K562 (cell line): Measurements from ENCODE around the gene AFF3. TPM values are rescaled to one million over a fixed set of nuclear protein-coding genes. Genes with fewer than 3 reads are reported as not detected.

Source experiments
- ATAC-seq: fragments of 200-7000 bp; cut with Tn5 transposase; 3 replicates; pipeline ENCODE4 v1.9.1; 2020; ENCODE audit warnings: moderate library complexity
- BruUV-seq: library from RNA; stranded (reverse); fragments of 400-500 nt; replicated peaks from 2 replicates; lab custom pipeline; 2021; lab: Mats Ljungman, UMichigan
- CTCF ChIA-PET: fragments of 300-600 bp; formaldehyde crosslinking; extraction: SDS; loops from one replicate; lab custom pipeline; 2021; ENCODE audit warnings: low intra/inter-chr PET ratio; lab: Yijun Ruan, JAX
- POLR2A ChIA-PET: fragments of 300-600, 350-650 bp; sonication (Branson Sonifier 250); formaldehyde crosslinking; extraction: SDS; loops from one replicate; lab custom pipeline; 2021; ENCODE audit warnings: antibody characterized with exemption, inconsistent platforms; lab: Yijun Ruan, JAX
- DNase-seq, 4 experiments: peaks; one replicate each; pipeline versions ENCODE4 v3.0.0 to v3.0.0-alpha.2; 2011 to 2018; ENCODE audit warnings: low spot score in 3 of 4, mixed read lengths in 3 of 4; ENCODE audit errors: extremely low read depth in 1 of 4
- FAIRE-seq: peaks from 2 replicates; lab custom pipeline; 2011; peaks lifted over from hg19 to GRCh38; lab: Jason Lieb, UNC
- H2AFZ ChIP-seq: 2 replicates; pipeline ENCODE4 v1.6.0; 2011; ENCODE audit warnings: low read depth, low read length, control low read depth, inconsistent platforms
- H3K27ac ChIP-seq: fragments of 200-600 bp; 3 replicates; pipeline ENCODE4 v1.8.0; 2011; ENCODE audit warnings: low read depth, mild to moderate bottlenecking, control low read depth, inconsistent platforms, low read length, moderate library complexity, mixed read lengths; ENCODE audit errors: extremely low read depth
- H3K27me3 ChIP-seq, 2 experiments: fragments of 300-600 bp in 1 of 2; 2 replicates in 1 of 2; 3 replicates in 1 of 2; pipeline versions ENCODE4 v1.6.0 to v1.8.0; 2011; ENCODE audit warnings: inconsistent platforms in 2 of 2, low read length in 2 of 2, mild to moderate bottlenecking in 1 of 2, mixed read lengths in 1 of 2, moderate library complexity in 1 of 2; ENCODE audit not compliant: control insufficient read depth in 2 of 2, insufficient read depth in 2 of 2
- H3K36me3 ChIP-seq: fragments of 300-600 bp; 3 replicates; pipeline ENCODE4 v1.8.0; 2011; ENCODE audit warnings: mild to moderate bottlenecking, low read length, inconsistent platforms; ENCODE audit not compliant: control insufficient read depth, insufficient read depth
- H3K4me1 ChIP-seq, 2 experiments: fragments of 200-600 bp in 1 of 2; replicated peaks in 1 of 2; 2 replicates in 1 of 2; 3 replicates in 1 of 2; pipeline versions ENCODE4 v1.5.1 to v1.8.0; 2011; ENCODE audit warnings: inconsistent platforms in 2 of 2, low read length in 2 of 2, mild to moderate bottlenecking in 1 of 2, mixed read lengths in 1 of 2, moderate library complexity in 1 of 2; ENCODE audit not compliant: control insufficient read depth in 2 of 2, insufficient read depth in 2 of 2
- H3K4me2 ChIP-seq: 2 replicates; pipeline ENCODE4 v1.6.1; 2011; ENCODE audit warnings: low read length, control low read depth, inconsistent platforms, mixed read lengths; ENCODE audit not compliant: insufficient read depth
- H3K4me3 ChIP-seq: fragments of 200-600 bp; sonication (generic), shearing (Covaris generic); 2 replicates; pipeline ENCODE4 v1.5.1; 2016; ENCODE audit warnings: control low read depth, inconsistent platforms
- H3K79me2 ChIP-seq: fragments of 200-600 bp; 3 replicates; pipeline ENCODE4 v1.8.0; 2011; ENCODE audit warnings: low read length, inconsistent platforms; ENCODE audit not compliant: control insufficient read depth, insufficient read depth
- H3K9ac ChIP-seq, 2 experiments: 2 replicates each; pipeline versions ENCODE4 v1.6.0 to v1.6.1; 2011; ENCODE audit warnings: low read depth in 2 of 2, low read length in 2 of 2, control low read depth in 1 of 2, inconsistent platforms in 1 of 2, mild to moderate bottlenecking in 1 of 2, mixed read lengths in 1 of 2; ENCODE audit not compliant: insufficient read depth in 1 of 2
- H3K9me1 ChIP-seq: one replicate; pipeline ENCODE4 v1.6.0; 2011; ENCODE audit warnings: inconsistent platforms, mild to moderate bottlenecking, low read length, moderate library complexity; ENCODE audit not compliant: control insufficient read depth, insufficient read depth
- H3K9me3 ChIP-seq: replicated peaks from 2 replicates; pipeline ENCODE4 v1.5.1; 2011; ENCODE audit warnings: low read depth, low read length, inconsistent platforms; ENCODE audit not compliant: control insufficient read depth, insufficient read depth
- H4K20me1 ChIP-seq: replicated peaks from 2 replicates; pipeline ENCODE4 v1.6.1; 2011; ENCODE audit warnings: low read length, inconsistent platforms, mixed read lengths; ENCODE audit not compliant: control insufficient read depth, insufficient read depth
- EWSR1 ChIP-seq: fragments of 450-650 bp; IDR thresholded peaks from 2 replicates; pipeline ENCODE4 v1.6.1; 2018; ENCODE audit warnings: borderline replicate concordance, mild to moderate bottlenecking, low read depth, moderate library complexity; ENCODE audit not compliant: partially characterized antibody
- GATAD2B ChIP-seq: fragments of 450-650 bp; IDR thresholded peaks from 2 replicates; pipeline ENCODE4 v1.6.1; 2017; ENCODE audit warnings: mild to moderate bottlenecking, borderline replicate concordance
- HMBOX1 ChIP-seq: sonication (generic); IDR thresholded peaks from 2 replicates; pipeline ENCODE4 v1.6.1; 2016
- NFE2 ChIP-seq: IDR thresholded peaks from 2 replicates; pipeline ENCODE4 v1.6.1; 2014; ENCODE audit warnings: antibody characterized with exemption, low read depth
- SMARCB1 ChIP-seq: IDR thresholded peaks from 2 replicates; pipeline ENCODE4 v1.6.1; 2011; ENCODE audit warnings: improper control_type of control experiment, low read depth; ENCODE audit not compliant: insufficient read length
- SRSF9 ChIP-seq: fragments of 200-400 bp; formaldehyde crosslinking; IDR thresholded peaks from 2 replicates; pipeline ENCODE4 v1.6.1; 2017; ENCODE audit warnings: low read depth, low read length, borderline replicate concordance
- TEAD1 ChIP-seq, 2 experiments: fragments of 450-650 bp in 1 of 2; sonication (generic) in 1 of 2; formaldehyde crosslinking; IDR thresholded peaks; 2 replicates each; pipeline versions ENCODE4 v1.4.0 to v1.8.0; 2020 to 2022; ENCODE audit warnings: mild to moderate bottlenecking in 2 of 2, missing genetic modification reagents in 1 of 2
- TSC22D4 ChIP-seq: fragments of 450-650 bp; IDR thresholded peaks from 2 replicates; pipeline ENCODE4 v1.6.1; 2016; ENCODE audit warnings: missing genetic modification characterization, missing biosample characterization, control low read depth
- ZNF431 ChIP-seq: sonication (generic); formaldehyde crosslinking; IDR thresholded peaks from 2 replicates; pipeline ENCODE4 v1.8.0; 2022; ENCODE audit warnings: mild to moderate bottlenecking, missing genetic modification reagents
- WGBS: fragments of 100-300 bp; shearing (Covaris generic); methylation state at CpG from one replicate; pipeline ENCODE4 v1.1.6; 2016; ENCODE audit warnings: low coverage, mixed read lengths; ENCODE audit not compliant: insufficient coverage; ENCODE audit errors: missing lambda C conversion rate; 5-methylcytosine and 5-hydroxymethylcytosine counted together
- in situ Hi-C: fragments of 300-500 bp; cut with MboI; formaldehyde crosslinking; loops from 4 replicates; pipeline ENCODE4 v1.15.0; 2018; ENCODE audit warnings: inconsistent platforms, mixed read lengths
- intact Hi-C: fragments of 100-400 bp; cut with micrococcal nuclease; formaldehyde crosslinking; loops from 2 replicates; pipeline ENCODE4 v1.14.2; 2022
- polyA plus RNA-seq, 8 experiments: library from polyadenylated mRNA; depleted of rRNA in 4 of 8; stranded (reverse) in 5 of 8; unstranded in 3 of 8; fragments of >200 nt; fragmentation: Nextera tagmentation in 2 of 8; fragmentation: Illumina TruSeq in 1 of 8; extraction: Ambion mirVana in 2 of 8; extraction: Trizol in 1 of 8; gene quantifications; 2 replicates each; pipeline versions ENCODE4 v1.2.1 to v1.2.3, GENCODE V29; 2011 to 2014; ENCODE audit warnings: inconsistent platforms in 1 of 8, missing spikeins in 1 of 8
- total RNA-seq, 7 experiments: library from RNA; depleted of rRNA in 6 of 7; stranded (reverse); fragments of >200 nt in 6 of 7; fragmentation: Illumina TruSeq in 2 of 7; extraction: Trizol in 2 of 7; gene quantifications; 2 replicates each; pipeline versions ENCODE4 v1.2.1 to v1.2.3, GENCODE V29; 2011 to 2021; ENCODE audit warnings: low replicate concordance in 1 of 7
- TF ChIP-seq, protein P1 (sequence below): fragments of 450-650 bp; IDR thresholded peaks from 2 replicates; pipeline ENCODE4 v1.6.1; 2016

The AFF3 gene
- total and polyA plus RNA-seq, 9 of the 15 experiments (the other 6 are each of a cell fraction or from before 2014, with no cell fraction given): 0.02 to 0.11 TPM; not detected in 7

GRCh38 chr2:99514357-99514756 is 628.0 kb downstream of the AFF3 start (continued):
- TF ChIP-seq GATAD2B (no peak), ZNF431 (CRISPR knock-in tag) (no peak), TEAD1 (CRISPR knock-in tag; IDR thresholded peaks at IDR 0.05) (no peak), SMARCB1 (no peak), NFE2 (no peak), TSC22D4 (tag) (no peak), SRSF9 (no peak)
- TF ChIP-seq, protein P1, sequence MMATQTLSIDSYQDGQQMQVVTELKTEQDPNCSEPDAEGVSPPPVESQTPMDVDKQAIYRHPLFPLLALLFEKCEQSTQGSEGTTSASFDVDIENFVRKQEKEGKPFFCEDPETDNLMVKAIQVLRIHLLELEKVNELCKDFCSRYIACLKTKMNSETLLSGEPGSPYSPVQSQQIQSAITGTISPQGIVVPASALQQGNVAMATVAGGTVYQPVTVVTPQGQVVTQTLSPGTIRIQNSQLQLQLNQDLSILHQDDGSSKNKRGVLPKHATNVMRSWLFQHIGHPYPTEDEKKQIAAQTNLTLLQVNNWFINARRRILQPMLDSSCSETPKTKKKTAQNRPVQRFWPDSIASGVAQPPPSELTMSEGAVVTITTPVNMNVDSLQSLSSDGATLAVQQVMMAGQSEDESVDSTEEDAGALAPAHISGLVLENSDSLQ: no peak

- ChIA-PET POLR2A (no interaction called here), CTCF (no interaction called here)
- DNase-seq: no peak
- H3K79me2 ChIP-seq: no peaks in the 10 kb centered on the region
- 0% methylated on average over 1 of the region's 1 CpG for WGBS
- BruUV-seq: no TSS peak
- H3K36me3 ChIP-seq: no peaks in the 10 kb centered on the region
- ATAC-seq: no peak
- H4K20me1 ChIP-seq: no peaks in the 10 kb centered on the region
- peaks cover 17 to 19% of the 10 kb centered on the region in 2 experiments; a peak in 4 of 5 replicates for H3K27me3 ChIP-seq
- no peak overlapping the region for H2AFZ ChIP-seq
- no peaks in the 10 kb centered on the region for H3K9me1 ChIP-seq
- H3K4me1 ChIP-seq: no peaks in the 10 kb centered on the region
- no peak for FAIRE-seq
- H3K9ac ChIP-seq: no peak overlapping the region
- H3K27ac ChIP-seq: no peak overlapping the region
- H3K9me3 ChIP-seq: no peaks in the 10 kb centered on the region
- intact Hi-C loops (no loop called here), in situ Hi-C loops (no loop called here)
- TF ChIP-seq HMBOX1 (no peak), EWSR1 (no peak)
- no peak overlapping the region for H3K4me2 ChIP-seq
- no peak overlapping the region for H3K4me3 ChIP-seq
Measured at GRCh38 chr2:99512181-99512591, 630.2 kb downstream of the AFF3 start.
